NCI-H2171 treated with DMSO at 0.1 percent for 48 hours (cell line): ENCODE results near the gene DNAJC15.
"Not testable (repeated sequence)": the region's sequence is repeated elsewhere in the genome, so short reads cannot be mapped to it uniquely, and the experiment has no call there.

Experiments
- DNase-seq: peaks from one replicate; lab custom pipeline; 2025; lab: John Stamatoyannopoulos, UW

DNAJC15 gene

GRCh38 chr13:43005460-43006236 lies 17.7 kb upstream of the DNAJC15 start:
- no peak for DNase-seq

- no peak for DNase-seq
These were observed 16.3 kb upstream of the DNAJC15 start for GRCh38 chr13:43006893-43007631.

GRCh38 chr13:43008596-43008995 lies 14.8 kb upstream of the DNAJC15 start:
- DNase-seq = no peak

- no peak for DNase-seq
These were observed 13.9 kb upstream of the DNAJC15 start for GRCh38 chr13:43009506-43009905.

- DNase-seq = no peak
These were observed 9.2 kb upstream of the DNAJC15 start for GRCh38 chr13:43014162-43014561.

- DNase-seq = no peak
These were observed 7.2 kb upstream of the DNAJC15 start for GRCh38 chr13:43016226-43016625.

- no peak for DNase-seq
These were observed 3.6 kb upstream of the DNAJC15 start for GRCh38 chr13:43019811-43020210.

GRCh38 chr13:43020794-43021193 lies 2.6 kb upstream of the DNAJC15 start:
- DNase-seq = no peak

- DNase-seq = no peak
These were observed 1.3 kb upstream of the DNAJC15 start for GRCh38 chr13:43021926-43022670.

- no peak for DNase-seq
These were observed 475 bp upstream of the DNAJC15 start for GRCh38 chr13:43022934-43023288.

GRCh38 chr13:43026262-43026661 lies 2.9 kb downstream of the DNAJC15 start:
- no peak for DNase-seq

- DNase-seq = no peak
These were observed 7.2 kb downstream of the DNAJC15 start for GRCh38 chr13:43030548-43030947.

- no peak for DNase-seq
These were observed 8.5 kb downstream of the DNAJC15 start for GRCh38 chr13:43031881-43032280.

GRCh38 chr13:43033038-43033437 lies 9.7 kb downstream of the DNAJC15 start:
- no peak for DNase-seq

GRCh38 chr13:43036351-43037250 lies 13.2 kb downstream of the DNAJC15 start:
- DNase-seq = no peak

- no peak for DNase-seq
These were observed 16.6 kb downstream of the DNAJC15 start for GRCh38 chr13:43039966-43040365.

- not testable (repeated sequence) for DNase-seq
These were observed 17.4 kb downstream of the DNAJC15 start for GRCh38 chr13:43040581-43041368.

- DNase-seq = no peak
These were observed 18.1 kb downstream of the DNAJC15 start for GRCh38 chr13:43041369-43041921.

- DNase-seq = no peak
These were observed 19.1 kb downstream of the DNAJC15 start for GRCh38 chr13:43042410-43042921.

- DNase-seq = no peak
These were observed 21.4 kb downstream of the DNAJC15 start for GRCh38 chr13:43044720-43045301.
